SK-N-SH (cell line): ENCODE data around the gene PUM1. TPM values are rescaled to one million over a fixed set of nuclear protein-coding genes. Genes with fewer than 3 reads are reported as not detected.

Source experiments
- CTCF ChIA-PET: fragments of 300-600, 350-600 bp; formaldehyde crosslinking; extraction: SDS; loops from one replicate; lab custom pipeline; 2021; lab: Yijun Ruan, JAX
- POLR2A ChIA-PET: fragments of 350-600 bp; sonication (Branson Sonifier 250); formaldehyde crosslinking; extraction: SDS; loops from one replicate; lab custom pipeline; 2020; ENCODE audit warnings: antibody characterized with exemption, inconsistent platforms; lab: Yijun Ruan, JAX
- DNase-seq: peaks from one replicate; pipeline ENCODE4 v3.0.0; 2012
- H2AFZ ChIP-seq: fragments of 200-600 bp; sonication (generic); 2 replicates; pipeline ENCODE4 v1.8.1; 2016; ENCODE audit warnings: antibody characterized with exemption, mild to moderate bottlenecking, low read depth
- H3F3A ChIP-seq: fragments of 200-600 bp; sonication (generic); replicated peaks from 2 replicates; pipeline ENCODE3; 2016; ENCODE audit warnings: antibody characterized with exemption, mild to moderate bottlenecking; ENCODE audit not compliant: insufficient read depth
- H3K27ac ChIP-seq, 2 experiments: fragments of 200-500 bp in 1 of 2; fragments of 200-600 bp in 1 of 2; sonication (Bioruptor generic) in 1 of 2; sonication (generic), shearing (Covaris generic) in 1 of 2; 2 replicates each; pipeline versions ENCODE4 v1.5.1 to v1.6.1; 2014 to 2016; ENCODE audit warnings: low read depth in 2 of 2, inconsistent platforms in 1 of 2, low read length in 1 of 2, mild to moderate bottlenecking in 1 of 2, mixed read lengths in 1 of 2
- H3K27me3 ChIP-seq: fragments of 200-600 bp; sonication (generic), shearing (Covaris generic); 2 replicates; pipeline ENCODE4 v1.6.1; 2016; ENCODE audit warnings: mixed run types; ENCODE audit not compliant: insufficient read depth
- H3K36me3 ChIP-seq, 2 experiments: fragments of 200-500 bp in 1 of 2; fragments of 200-600 bp in 1 of 2; sonication (Bioruptor generic) in 1 of 2; sonication (generic) in 1 of 2; replicated peaks in 1 of 2; 2 replicates each; pipeline versions ENCODE3 to v1.5.1; 2014 to 2016; ENCODE audit warnings: low read length in 1 of 2, mild to moderate bottlenecking in 1 of 2; ENCODE audit not compliant: insufficient read depth in 2 of 2, control insufficient read depth in 1 of 2
- H3K4me1 ChIP-seq, 2 experiments: fragments of 200-500 bp in 1 of 2; fragments of 200-600 bp in 1 of 2; sonication (Bioruptor generic) in 1 of 2; sonication (generic), shearing (Covaris generic) in 1 of 2; 2 replicates each; pipeline versions ENCODE4 v1.5.1 to v1.6.1; 2014 to 2016; ENCODE audit warnings: low read depth in 1 of 2, low read length in 1 of 2, mixed run types in 1 of 2; ENCODE audit not compliant: insufficient read depth in 2 of 2, control insufficient read depth in 1 of 2
- H3K4me2 ChIP-seq: fragments of 200-600 bp; sonication (generic), shearing (Covaris generic); 2 replicates; pipeline ENCODE4 v1.6.1; 2017; ENCODE audit warnings: mixed run types
- H3K4me3 ChIP-seq, 2 experiments: fragments of 200-500 bp in 1 of 2; fragments of 200-600 bp in 1 of 2; sonication (Bioruptor generic) in 1 of 2; sonication (generic), shearing (Covaris generic) in 1 of 2; 2 replicates each; pipeline versions ENCODE4 v1.5.1 to v1.8.1; 2014 to 2016; ENCODE audit warnings: low read depth in 2 of 2, inconsistent platforms in 1 of 2, low read length in 1 of 2, mild to moderate bottlenecking in 1 of 2, mixed read lengths in 1 of 2, moderate library complexity in 1 of 2
- H3K79me2 ChIP-seq: fragments of 200-600 bp; sonication (generic); 2 replicates; pipeline ENCODE4 v1.8.1; 2017; ENCODE audit warnings: mild to moderate bottlenecking; ENCODE audit not compliant: insufficient read depth
- H3K9ac ChIP-seq: fragments of 200-600 bp; sonication (generic); 2 replicates; pipeline ENCODE4 v1.6.1; 2017; ENCODE audit warnings: mixed run types
- H3K9me2 ChIP-seq: fragments of 200-600 bp; sonication (generic); 2 replicates; pipeline ENCODE4 v1.6.1; 2017; ENCODE audit warnings: mixed run types
- H3K9me3 ChIP-seq: fragments of 200-600 bp; sonication (generic); 2 replicates; pipeline ENCODE4 v1.6.1; 2017; ENCODE audit warnings: mixed run types, mild to moderate bottlenecking, moderate library complexity
- H4K20me1 ChIP-seq: fragments of 200-600 bp; sonication (generic); 2 replicates; pipeline ENCODE4 v1.6.1; 2017; ENCODE audit warnings: mild to moderate bottlenecking, mixed run types; ENCODE audit not compliant: insufficient read depth
- CHD2 ChIP-seq: fragments of 150-350 bp; IDR thresholded peaks from 2 replicates; pipeline ENCODE4 v1.6.1; 2018; ENCODE audit warnings: low read length; ENCODE audit not compliant: partially characterized antibody
- ELF1 ChIP-seq: IDR thresholded peaks from 2 replicates; pipeline ENCODE4 v1.4.0; 2012
- EP300 ChIP-seq, 2 experiments: IDR thresholded peaks; 2 replicates each; pipeline versions ENCODE4 v1.4.0 to v1.6.1; 2012; ENCODE audit warnings: borderline replicate concordance in 1 of 2, low read depth in 1 of 2, low read length in 1 of 2
- FOSL2 ChIP-seq: IDR thresholded peaks from 2 replicates; pipeline ENCODE4 v1.4.0; 2012; ENCODE audit warnings: low read depth, mild to moderate bottlenecking, moderate library complexity, borderline replicate concordance
- FOXJ3 ChIP-seq: sonication (generic); formaldehyde crosslinking; IDR thresholded peaks from 2 replicates; pipeline ENCODE4 v1.5.1; 2020; ENCODE audit warnings: mild to moderate bottlenecking, missing genetic modification reagents
- FOXM1 ChIP-seq: IDR thresholded peaks from 2 replicates; pipeline ENCODE4 v1.4.0; 2012; ENCODE audit warnings: low read depth, mild to moderate bottlenecking
- GATA2 ChIP-seq: sonication (generic); formaldehyde crosslinking; IDR thresholded peaks from 2 replicates; pipeline ENCODE4 v1.5.0; 2020; ENCODE audit warnings: mild to moderate bottlenecking, missing genetic modification reagents
- JUND ChIP-seq: IDR thresholded peaks from 2 replicates; pipeline ENCODE4 v1.4.0; 2012
- MEF2A ChIP-seq: IDR thresholded peaks from 2 replicates; pipeline ENCODE4 v1.4.0; 2012; ENCODE audit warnings: low read depth, borderline replicate concordance
- MXI1 ChIP-seq: IDR thresholded peaks from 2 replicates; pipeline ENCODE4 v1.6.1; 2012; ENCODE audit warnings: mild to moderate bottlenecking, low read depth, low read length, improper control_type of control experiment
- POLR2AphosphoS5 ChIP-seq: IDR thresholded peaks from 2 replicates; pipeline ENCODE4 v1.6.1; 2012; ENCODE audit warnings: low read depth, low read length
- RXRA ChIP-seq: IDR thresholded peaks from 2 replicates; pipeline ENCODE4 v1.4.0; 2012; ENCODE audit warnings: low read depth, mild to moderate bottlenecking, borderline replicate concordance
- SMC3 ChIP-seq: IDR thresholded peaks from 2 replicates; pipeline ENCODE4 v1.6.1; 2012; ENCODE audit warnings: low read depth, low read length, improper control_type of control experiment
- TCF12 ChIP-seq: IDR thresholded peaks from 2 replicates; pipeline ENCODE4 v1.4.0; 2012
- USF1 ChIP-seq: IDR thresholded peaks from 2 replicates; pipeline ENCODE4 v1.4.0; 2012; ENCODE audit warnings: low read depth, borderline replicate concordance
- WGBS: methylation state at CpG from one replicate; pipeline ENCODE4 v1.1.6; 2017; ENCODE audit warnings: low lambda C conversion rate; 5-methylcytosine and 5-hydroxymethylcytosine counted together
- polyA plus RNA-seq, 3 experiments: library from polyadenylated mRNA; depleted of rRNA; stranded (reverse); fragments of >200 nt; gene quantifications; 2 replicates each; pipeline ENCODE4 v1.2.3, GENCODE V29; 2012
- TF ChIP-seq, protein P1 (sequence below): IDR thresholded peaks from 2 replicates; pipeline ENCODE4 v1.4.0; 2012; ENCODE audit warnings: low read depth, borderline replicate concordance
- TF ChIP-seq, protein P2 (sequence below): IDR thresholded peaks from 2 replicates; pipeline ENCODE4; 2012

The PUM1 gene
- polyA plus RNA-seq, 1 of the 3 experiments (the other 2 are of a cell fraction): 66.7 TPM

DNA sequence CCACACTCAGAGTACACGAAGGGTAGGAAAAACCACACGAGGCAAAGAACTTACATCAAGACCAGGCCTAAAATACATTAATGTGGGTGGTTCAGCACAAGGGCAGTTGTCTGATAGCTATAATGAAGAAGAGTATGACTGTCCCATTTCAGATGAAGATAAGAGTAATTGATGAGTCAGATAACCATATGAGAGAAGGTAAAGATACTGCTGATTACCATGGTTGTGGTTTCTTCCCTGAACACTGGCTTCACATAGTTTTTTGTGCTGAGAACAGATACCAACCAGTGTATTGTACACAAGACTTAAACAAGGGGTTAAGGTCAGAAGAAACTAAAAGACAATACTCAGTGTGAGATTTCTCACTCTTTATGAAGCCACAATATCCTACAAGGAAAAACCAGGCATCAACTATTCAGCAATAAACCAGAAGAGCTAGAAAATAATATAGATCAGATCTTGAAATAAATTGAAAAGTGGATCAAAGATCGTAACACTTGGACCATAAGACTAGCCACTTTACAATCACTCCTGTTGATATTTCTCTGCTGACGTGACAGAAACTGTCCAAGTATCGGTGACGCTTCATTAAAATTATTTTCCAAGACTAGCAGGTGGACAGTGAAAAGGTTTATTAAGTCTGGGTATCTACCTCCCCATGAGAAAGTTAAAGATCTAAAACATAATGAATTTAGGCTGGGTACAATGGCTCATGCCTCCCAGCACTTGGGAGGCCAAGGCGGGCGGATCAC, 28.6 kb downstream of the PUM1 start:
- DNase-seq: no peak
- peaks cover 99% of the 10 kb centered on the region for H3K79me2 ChIP-seq
- POLR2A ChIA-PET: no interaction called here
- peak overlapping the region in 1 of 2 experiments; percentile 51; a peak in 2 of 4 replicates for H3K27ac ChIP-seq
- H3K9me3 ChIP-seq: no peaks in the 10 kb centered on the region
- H3K4me2 ChIP-seq: peak overlapping the region; percentile 10; the same call in 1 of the 2 replicates
- peaks cover 0 to 14% of the 10 kb centered on the region in 2 experiments; a peak in 2 of 4 replicates for H3K4me1 ChIP-seq
- TF ChIP-seq CHD2: no peak
- no peak for TF ChIP-seq FOXJ3 (CRISPR knock-in tag)
- TF ChIP-seq, protein P1, sequence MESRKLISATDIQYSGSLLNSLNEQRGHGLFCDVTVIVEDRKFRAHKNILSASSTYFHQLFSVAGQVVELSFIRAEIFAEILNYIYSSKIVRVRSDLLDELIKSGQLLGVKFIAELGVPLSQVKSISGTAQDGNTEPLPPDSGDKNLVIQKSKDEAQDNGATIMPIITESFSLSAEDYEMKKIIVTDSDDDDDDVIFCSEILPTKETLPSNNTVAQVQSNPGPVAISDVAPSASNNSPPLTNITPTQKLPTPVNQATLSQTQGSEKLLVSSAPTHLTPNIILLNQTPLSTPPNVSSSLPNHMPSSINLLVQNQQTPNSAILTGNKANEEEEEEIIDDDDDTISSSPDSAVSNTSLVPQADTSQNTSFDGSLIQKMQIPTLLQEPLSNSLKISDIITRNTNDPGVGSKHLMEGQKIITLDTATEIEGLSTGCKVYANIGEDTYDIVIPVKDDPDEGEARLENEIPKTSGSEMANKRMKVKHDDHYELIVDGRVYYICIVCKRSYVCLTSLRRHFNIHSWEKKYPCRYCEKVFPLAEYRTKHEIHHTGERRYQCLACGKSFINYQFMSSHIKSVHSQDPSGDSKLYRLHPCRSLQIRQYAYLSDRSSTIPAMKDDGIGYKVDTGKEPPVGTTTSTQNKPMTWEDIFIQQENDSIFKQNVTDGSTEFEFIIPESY: no peak
- TF ChIP-seq ELF1: no peak
- TF ChIP-seq GATA2 (CRISPR knock-in tag): peak; percentile 18; the same call in 1 of the 2 replicates
- TF ChIP-seq RXRA: peak; percentile 65; the same call in 1 of the 2 replicates
- TF ChIP-seq, protein P2, sequence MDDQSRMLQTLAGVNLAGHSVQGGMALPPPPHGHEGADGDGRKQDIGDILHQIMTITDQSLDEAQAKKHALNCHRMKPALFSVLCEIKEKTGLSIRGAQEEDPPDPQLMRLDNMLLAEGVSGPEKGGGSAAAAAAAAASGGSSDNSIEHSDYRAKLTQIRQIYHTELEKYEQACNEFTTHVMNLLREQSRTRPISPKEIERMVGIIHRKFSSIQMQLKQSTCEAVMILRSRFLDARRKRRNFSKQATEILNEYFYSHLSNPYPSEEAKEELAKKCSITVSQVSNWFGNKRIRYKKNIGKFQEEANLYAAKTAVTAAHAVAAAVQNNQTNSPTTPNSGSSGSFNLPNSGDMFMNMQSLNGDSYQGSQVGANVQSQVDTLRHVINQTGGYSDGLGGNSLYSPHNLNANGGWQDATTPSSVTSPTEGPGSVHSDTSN: peak; percentile 76
- TF ChIP-seq POLR2AphosphoS5: peak; percentile 49
- no peak for TF ChIP-seq MXI1
- TF ChIP-seq SMC3: no peak
- peak in 1 of 2 experiments; percentile 45; a peak in 1 of 4 replicates for TF ChIP-seq EP300 (IDR thresholded peaks at IDR 0.05; ENCODE audit: borderline replicate concordance in 1 of 2, low read depth in 1 of 2, low read length in 1 of 2)
- TF ChIP-seq FOSL2: peak; percentile 64; the same call in 1 of the 2 replicates
- peak; percentile 77 for TF ChIP-seq JUND
- TF ChIP-seq TCF12: peak; percentile 85
- peaks cover 98% of the 10 kb centered on the region for H4K20me1 ChIP-seq
- H3K36me3 ChIP-seq: peaks cover 0 to 18% of the 10 kb centered on the region in 2 experiments
- H3K4me3 ChIP-seq: no peak overlapping the region
- no peak overlapping the region for H2AFZ ChIP-seq
- peaks cover 15% of the 10 kb centered on the region for H3F3A ChIP-seq
- no peaks in the 10 kb centered on the region for H3K9me2 ChIP-seq
- H3K9ac ChIP-seq: no peak overlapping the region
- CTCF ChIA-PET: interaction anchor here (1.5 kb wide), 1 partner anchor 235 kb away, joined by 7 read pairs; no protein-coding TSS in a partner anchor
- 74% methylated on average over 8 of the region's 8 CpGs for WGBS
- no peaks in the 10 kb centered on the region for H3K27me3 ChIP-seq

GRCh38 chr1:31033598-31033997, 31.9 kb downstream of the PUM1 start:
- Histone ChIP-seq H3K9ac (no peak overlapping the region), H2AFZ (no peak overlapping the region), H3K27ac (no peak overlapping the region), H3K4me3 (no peak overlapping the region), H3K4me2 (no peak overlapping the region), H3K4me1 (peaks cover under 1 to 25% of the 10 kb centered on the region in 2 experiments; a peak in 3 of 4 replicates), H3K36me3 (peaks cover 4 to 12% of the 10 kb centered on the region in 2 experiments), H3K9me3 (no peaks in the 10 kb centered on the region), H3K79me2 (peaks cover 100% of the 10 kb centered on the region), H3F3A (peaks cover 14% of the 10 kb centered on the region), H3K9me2 (no peaks in the 10 kb centered on the region), H4K20me1 (peaks cover 100% of the 10 kb centered on the region), H3K27me3 (no peaks in the 10 kb centered on the region)
- POLR2A ChIA-PET: no interaction called here
- WGBS: 98% methylated on average over 5 of the region's 5 CpGs
- CTCF ChIA-PET: no interaction called here
- DNase-seq: no peak
- TF ChIP-seq POLR2AphosphoS5 (no peak), FOXM1 (no peak), CHD2 (no peak), ELF1 (no peak), GATA2 (CRISPR knock-in tag) (no peak), SMC3 (no peak), FOXJ3 (CRISPR knock-in tag) (no peak), USF1 (no peak), MEF2A (no peak)
